GM18520 (cell line): ENCODE results near the gene STAU1.
A peak's percentile ranks its signal among the peaks of the same experiment; 100 is the strongest.
"Not testable (repeated sequence)": the region's sequence is repeated elsewhere in the genome, so short reads cannot be mapped to it uniquely, and the experiment has no call there.

Experiments used
- ATAC-seq: cut with Tn5 transposase; IDR thresholded peaks from one replicate; pipeline ENCODE4 v1.9.1; 2021; ENCODE audit not compliant: unreplicated experiment

The STAU1 gene

DNA sequence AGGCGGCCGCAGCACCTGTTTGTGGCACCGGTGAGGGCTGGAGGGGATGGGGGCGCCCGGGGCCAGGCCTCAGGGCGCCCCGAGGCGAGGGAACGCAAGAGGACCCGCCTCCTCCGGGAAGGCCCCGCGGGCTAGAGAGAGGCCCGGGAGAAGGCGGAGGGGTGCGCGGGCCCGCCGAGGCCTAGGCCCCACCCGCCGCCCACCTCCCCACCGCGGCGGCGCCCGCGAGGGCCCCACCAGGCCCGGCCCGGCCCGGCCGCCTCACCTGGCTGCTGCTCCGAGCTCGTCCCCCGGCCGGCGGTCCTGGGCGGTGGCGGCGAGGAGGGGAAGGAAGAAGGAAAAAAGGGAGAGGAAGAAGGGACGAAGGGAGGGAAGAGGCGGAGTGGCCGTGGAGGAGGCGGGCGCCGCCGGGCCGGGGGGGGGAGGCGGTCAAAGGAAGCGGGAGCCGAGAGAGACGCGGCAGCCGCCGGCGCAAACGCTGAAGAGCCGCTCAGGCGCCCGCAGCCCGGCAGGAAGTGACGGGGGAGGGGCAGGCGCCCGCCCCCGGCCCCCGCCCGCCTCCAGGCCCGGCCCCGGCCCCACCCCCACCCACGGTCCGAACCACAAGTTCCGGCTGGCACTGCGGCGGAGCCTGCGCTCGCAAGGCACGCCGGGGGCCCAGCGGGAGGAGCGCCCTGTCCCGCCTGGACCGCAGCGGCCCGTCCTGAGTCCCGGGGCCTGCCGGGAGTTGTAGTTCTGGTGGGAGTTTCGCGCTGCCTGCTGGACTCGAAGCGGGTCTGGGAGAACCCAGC, at the start of gene STAU1:
Gene STAU1 (minus strand): TSS at position 484 of the 791 bp plus-strand sequence. CDS start 22,133 bp downstream, outside the sequence.
- peak; percentile 84 for ATAC-seq

GRCh38 chr20:49237531-49237930, 49.4 kb upstream of the STAU1 start:
- ATAC-seq, result no peak

DNA sequence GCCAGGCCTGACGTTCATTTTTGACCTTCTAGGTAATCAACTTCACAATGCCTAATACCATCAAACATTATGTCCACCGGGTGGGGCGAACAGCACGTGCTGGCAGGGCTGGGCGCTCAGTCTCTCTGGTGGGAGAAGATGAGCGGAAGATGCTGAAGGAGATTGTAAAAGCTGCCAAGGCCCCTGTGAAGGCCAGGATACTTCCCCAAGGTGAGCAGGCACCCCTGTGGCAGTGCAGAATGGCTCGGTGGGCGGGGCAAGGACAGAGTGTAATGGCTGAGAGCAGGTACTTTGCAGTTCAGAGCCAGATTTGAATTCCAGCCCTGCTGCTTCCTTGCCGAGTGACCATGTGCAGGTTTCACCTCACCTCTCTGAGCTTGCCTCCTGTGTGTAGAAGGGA, 48.2 kb upstream of the STAU1 start:
- ATAC-seq, result no peak

- ATAC-seq, result no peak
Observed at GRCh38 chr20:49234831-49235230, 46.7 kb upstream of the STAU1 start.

- ATAC-seq, result no peak
Observed at GRCh38 chr20:49233226-49233625, 45.1 kb upstream of the STAU1 start.

- no peak for ATAC-seq
Observed at GRCh38 chr20:49231471-49231870, 43.3 kb upstream of the STAU1 start.

GRCh38 chr20:49230561-49231133, 42.5 kb upstream of the STAU1 start:
- no peak for ATAC-seq

- no peak for ATAC-seq
Observed at GRCh38 chr20:49230021-49230420, 41.9 kb upstream of the STAU1 start.

DNA sequence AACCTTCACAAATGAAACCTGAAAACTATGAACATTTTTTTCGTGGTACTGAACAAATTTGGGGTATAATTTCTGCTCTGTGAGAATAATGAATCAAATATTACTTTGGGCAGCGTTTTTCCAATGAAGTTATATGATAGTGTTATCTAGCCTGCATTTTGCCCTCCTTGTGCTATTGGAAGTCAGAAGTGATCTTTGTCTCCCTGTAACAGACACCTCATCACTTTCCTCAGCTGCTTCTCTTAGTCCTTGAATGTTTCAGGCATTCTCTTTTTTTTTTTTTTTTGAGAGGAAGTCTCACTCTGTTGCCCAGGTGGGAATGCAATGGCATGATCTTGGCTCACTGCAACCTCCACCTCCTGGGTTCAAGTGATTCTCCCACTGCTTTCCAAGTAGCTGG, 41.2 kb upstream of the STAU1 start:
- ATAC-seq, result no peak

DNA sequence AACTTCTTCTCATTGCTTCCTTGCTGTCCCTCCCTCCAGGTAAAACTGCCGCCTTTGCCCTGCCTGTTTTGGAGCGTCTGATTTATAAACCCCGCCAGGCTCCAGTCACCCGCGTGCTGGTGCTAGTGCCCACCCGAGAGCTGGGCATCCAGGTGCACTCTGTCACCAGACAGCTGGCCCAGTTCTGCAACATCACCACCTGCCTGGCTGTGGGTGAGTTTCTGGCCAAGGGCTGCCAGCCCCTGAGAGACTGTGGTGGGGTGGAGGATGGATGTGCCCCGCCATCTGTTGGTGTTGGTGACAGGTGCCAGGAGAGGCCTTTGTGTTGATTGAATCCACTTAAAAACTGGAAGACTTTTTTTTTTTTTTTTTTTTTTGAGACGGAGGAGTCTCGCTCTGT, 40.5 kb upstream of the STAU1 start:
- ATAC-seq, result no peak

DNA sequence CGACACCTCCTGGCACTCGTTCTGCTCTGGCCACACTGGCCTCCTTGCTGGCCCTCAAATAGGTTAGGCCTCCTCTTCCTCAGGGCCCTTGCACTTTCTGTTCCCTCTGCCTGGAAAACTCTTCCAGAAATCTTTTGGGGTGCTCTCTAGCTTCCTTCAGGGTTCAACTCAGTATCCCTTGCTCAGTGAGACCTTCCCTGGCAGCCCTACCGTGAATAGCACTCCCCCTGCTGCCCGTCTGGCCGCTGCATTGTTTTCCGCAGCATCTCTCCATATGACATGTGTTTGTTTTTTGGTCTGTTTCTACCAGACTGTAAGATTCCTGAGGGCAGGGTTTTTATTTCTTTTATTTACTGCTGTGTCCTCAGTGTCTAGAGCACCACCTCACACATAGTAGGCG, 37.8 kb upstream of the STAU1 start:
- ATAC-seq, result no peak

DNA sequence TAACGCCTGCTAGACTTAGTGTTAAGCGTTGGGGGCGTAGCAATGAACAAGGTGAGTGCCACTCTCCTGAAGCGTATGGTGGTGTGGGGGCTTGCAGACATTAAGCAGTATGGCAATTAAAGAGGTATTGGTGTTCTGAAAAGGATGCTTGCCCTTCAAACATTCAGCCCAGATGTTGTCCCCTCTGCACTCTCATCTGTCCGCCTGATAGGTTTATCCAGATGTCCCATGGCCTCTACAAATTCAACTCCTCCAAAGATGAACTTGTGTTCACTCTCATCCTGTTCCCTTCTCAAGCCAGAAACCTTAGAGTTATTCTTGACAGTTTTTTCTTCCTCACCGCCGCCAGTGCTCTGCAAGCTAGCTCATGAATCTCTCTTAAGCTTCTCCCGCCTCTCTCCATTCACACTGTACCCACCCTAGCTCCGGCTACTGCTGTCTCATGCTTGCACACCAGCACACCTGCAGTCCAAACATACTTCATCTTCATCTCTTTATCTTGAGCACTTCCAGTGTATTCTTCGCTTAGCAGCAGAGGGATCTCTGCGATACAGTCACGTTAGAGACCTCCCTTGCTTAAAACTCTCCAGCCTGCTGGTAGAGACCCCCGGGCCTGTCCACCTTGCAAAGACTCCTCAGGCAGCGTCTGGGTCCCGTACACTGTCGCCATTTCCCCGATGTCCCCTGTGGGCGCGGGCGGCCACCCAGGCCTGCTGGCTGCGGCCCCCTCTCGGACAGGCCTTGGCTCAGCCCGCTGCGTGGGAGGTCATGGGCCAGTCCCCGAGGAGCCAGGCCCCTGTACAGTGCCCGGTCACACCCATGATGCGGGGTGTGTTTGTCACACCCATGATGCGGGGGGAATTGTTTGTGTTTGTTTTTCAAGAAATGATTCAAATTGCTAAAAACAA, 32.0 kb upstream of the STAU1 start:
- ATAC-seq, result no peak

GRCh38 chr20:49219091-49219923, 31.2 kb upstream of the STAU1 start, which contains the start of gene DDX27:
Gene DDX27 (plus strand): TSS chr20:49219416. CDS start chr20:49219449, 33 bp downstream.
- peak; percentile 80 for ATAC-seq

GRCh38 chr20:49218739-49219090, 30.6 kb upstream of the STAU1 start:
- not testable (repeated sequence) for ATAC-seq

- no peak for ATAC-seq
Observed at GRCh38 chr20:49216991-49217578, 29.0 kb upstream of the STAU1 start.

- no peak for ATAC-seq
Observed at GRCh38 chr20:49215232-49215631, 27.1 kb upstream of the STAU1 start.

- no peak for ATAC-seq
Observed at GRCh38 chr20:49214571-49214970, 26.4 kb upstream of the STAU1 start.

- no peak for ATAC-seq
Observed at GRCh38 chr20:49210757-49211110, 22.6 kb upstream of the STAU1 start.

DNA sequence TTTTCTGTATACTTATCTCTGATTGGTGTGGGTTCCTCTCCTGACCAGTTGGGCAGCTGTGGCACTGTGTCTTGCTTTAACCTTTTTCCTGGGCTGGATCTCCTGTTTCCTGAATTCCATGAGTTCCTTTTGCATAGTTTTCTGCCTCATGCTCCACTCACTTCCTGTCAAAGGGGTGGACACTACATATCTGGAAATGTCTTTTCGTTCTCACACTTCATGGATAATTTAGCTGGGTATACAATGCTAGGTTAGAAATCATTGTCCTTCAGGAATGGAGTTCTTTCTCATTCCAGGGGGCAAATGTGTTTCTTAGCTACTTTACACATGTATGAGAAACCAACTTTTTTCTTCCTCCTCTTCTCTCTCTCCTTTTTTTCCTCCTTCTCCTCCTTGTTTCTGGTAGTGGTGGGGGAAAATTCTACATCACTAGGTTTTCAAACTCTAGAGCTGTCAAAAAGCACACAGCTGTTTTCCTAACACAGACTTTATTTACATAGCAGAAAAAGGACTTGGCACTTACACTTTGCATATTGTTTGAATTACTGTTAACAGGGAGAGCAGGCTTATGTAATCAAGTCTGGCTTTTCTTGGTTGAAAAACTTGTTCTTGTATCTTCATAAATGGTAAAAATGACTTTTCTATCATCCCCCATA, 22.1 kb upstream of the STAU1 start:
- no peak for ATAC-seq

DNA sequence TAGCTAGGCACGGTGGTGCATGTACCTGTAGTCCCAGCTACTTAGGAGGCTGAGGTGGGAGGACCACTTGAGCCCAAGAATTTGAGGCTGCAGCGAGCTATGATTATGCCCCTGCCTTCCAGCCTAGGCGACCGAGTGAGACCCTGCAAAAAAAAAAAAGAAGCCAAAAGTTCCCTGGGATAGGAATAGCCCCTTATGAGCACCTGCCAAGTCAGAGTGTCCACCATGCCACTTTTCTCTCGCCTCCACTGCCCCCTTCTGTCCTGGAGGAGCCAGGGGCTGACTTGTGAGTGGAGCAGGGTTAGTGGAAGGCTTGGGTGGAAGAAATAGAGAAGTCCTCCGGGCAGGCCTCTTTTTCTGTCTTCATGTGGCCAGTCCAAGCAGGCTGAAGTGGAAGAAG, 18.9 kb upstream of the STAU1 start:
- no peak for ATAC-seq
